Keratinocyte (primary cell): Measurements from ENCODE around the gene STYK1. TPM values are rescaled to one million over a fixed set of nuclear protein-coding genes. Genes with fewer than 3 reads are reported as not detected.
"Not testable (repeated sequence)": the region's sequence is repeated elsewhere in the genome, so short reads cannot be mapped to it uniquely, and the experiment has no call there.

ENCODE experiments used
- DNase-seq: peaks from one replicate; pipeline ENCODE4 v3.0.0-alpha.2; 2011; ENCODE audit warnings: low read depth, missing footprints, low spot score
- FAIRE-seq: peaks from 2 replicates; lab custom pipeline; 2011; peaks lifted over from hg19 to GRCh38; lab: Jason Lieb, UNC
- H2AFZ ChIP-seq: 2 replicates; pipeline ENCODE4 v1.6.0; 2012; ENCODE audit warnings: low read length, control low read depth, inconsistent platforms; ENCODE audit not compliant: control insufficient read depth
- H3K27ac ChIP-seq: 2 replicates; pipeline ENCODE4 v1.5.1; 2011; ENCODE audit warnings: low read length; ENCODE audit not compliant: control insufficient read depth, insufficient read depth
- H3K27me3 ChIP-seq: 3 replicates; pipeline ENCODE4 v1.6.0; 2011; ENCODE audit warnings: low read length; ENCODE audit not compliant: control insufficient read depth, insufficient read depth; ENCODE audit errors: extremely low read depth
- H3K36me3 ChIP-seq, 2 experiments: 2 replicates in 1 of 2; 3 replicates in 1 of 2; pipeline ENCODE4 v1.5.1; 2011; ENCODE audit warnings: low read length in 2 of 2, mild to moderate bottlenecking in 1 of 2; ENCODE audit not compliant: control insufficient read depth in 2 of 2, insufficient read depth in 2 of 2; ENCODE audit errors: extremely low read depth in 1 of 2
- H3K4me1 ChIP-seq: 3 replicates; pipeline ENCODE4 v1.5.1; 2011; ENCODE audit warnings: low read length; ENCODE audit not compliant: control insufficient read depth, insufficient read depth; ENCODE audit errors: extremely low read depth
- H3K4me2 ChIP-seq: 3 replicates; pipeline ENCODE4 v1.6.0; 2011; ENCODE audit warnings: low read depth, low read length; ENCODE audit not compliant: control insufficient read depth, insufficient read depth; ENCODE audit errors: extremely low read depth
- H3K4me3 ChIP-seq, 3 experiments: fragments of 200-600 bp in 1 of 3; sonication (generic) in 1 of 3; 2 replicates in 2 of 3; 3 replicates in 1 of 3; pipeline ENCODE4 v1.5.1; 2011 to 2016; ENCODE audit warnings: low read length in 3 of 3, mild to moderate bottlenecking in 3 of 3, control low read depth in 2 of 3, inconsistent platforms in 1 of 3, low read depth in 1 of 3, mixed read lengths in 1 of 3, mixed run types in 1 of 3, moderate library complexity in 1 of 3; ENCODE audit not compliant: control insufficient read depth in 2 of 3, insufficient read depth in 2 of 3; ENCODE audit errors: extremely low read depth in 1 of 3
- H3K79me2 ChIP-seq: 2 replicates; pipeline ENCODE4 v1.6.0; 2012; ENCODE audit warnings: low read length; ENCODE audit not compliant: control insufficient read depth, insufficient read depth
- H3K9ac ChIP-seq: 3 replicates; pipeline ENCODE4 v1.6.0; 2011; ENCODE audit warnings: low read length; ENCODE audit not compliant: control insufficient read depth, insufficient read depth; ENCODE audit errors: extremely low read depth
- H3K9me1 ChIP-seq: 3 replicates; pipeline ENCODE4 v1.6.0; 2011; ENCODE audit warnings: low read length; ENCODE audit not compliant: control insufficient read depth, insufficient read depth; ENCODE audit errors: extremely low read depth
- H3K9me3 ChIP-seq: 2 replicates; pipeline ENCODE4 v1.5.1; 2012; ENCODE audit warnings: low read depth, low read length; ENCODE audit not compliant: control insufficient read depth
- H4K20me1 ChIP-seq: 3 replicates; pipeline ENCODE4 v1.6.0; 2011; ENCODE audit warnings: low read length; ENCODE audit not compliant: control insufficient read depth, insufficient read depth; ENCODE audit errors: extremely low read depth
- CTCF ChIP-seq, 3 experiments: IDR thresholded peaks in 1 of 3; conservative IDR thresholded peaks in 1 of 3; optimal IDR thresholded peaks in 1 of 3; 2 replicates in 2 of 3; 3 replicates in 1 of 3; pipeline versions ENCODE3 to v1.5.1; 2011; ENCODE audit warnings: low read length in 3 of 3, mild to moderate bottlenecking in 3 of 3, moderate library complexity in 2 of 3, control low read depth in 1 of 3, inconsistent platforms in 1 of 3; ENCODE audit not compliant: insufficient read depth in 2 of 3; ENCODE audit errors: extremely low read depth in 1 of 3
- EZH2 ChIP-seq: IDR thresholded peaks from one replicate; pipeline ENCODE4 v1.6.1; 2012; ENCODE audit warnings: inconsistent platforms, mild to moderate bottlenecking, low read length, moderate library complexity
- dilution Hi-C: fragments of 300-500 bp; cut with MboI; formaldehyde crosslinking; loops from one replicate; pipeline ENCODE4 v1.7.0; 2020; ENCODE audit warnings: low sequenced_read_pairs; ENCODE audit not compliant: extremely low pct_ligation_motif_present
- polyA plus RNA-seq, 5 experiments: library from polyadenylated mRNA; depleted of rRNA in 3 of 5; stranded (reverse) in 3 of 5; stranded (forward) in 1 of 5; unstranded in 1 of 5; fragments of >200 nt; gene quantifications; 1 replicate in 1 of 5; 2 replicates in 3 of 5; 3 replicates in 1 of 5; pipeline versions ENCODE4 v1.2.1 to v1.2.3, GENCODE V29; 2011 to 2012; ENCODE audit warnings: missing spikeins in 2 of 5, low read depth in 1 of 5, low replicate concordance in 1 of 5

STYK1 gene
- polyA plus RNA-seq, 1 donor (not counting 4 experiments of a cell fraction or from before 2014, with no cell fraction given) = 2.8 TPM

- peaks cover 22% of the 10 kb centered on the region for H3K79me2 ChIP-seq
Measured at GRCh38 chr12:10612110-10612509, 61.7 kb downstream of the STYK1 start.

GRCh38 chr12:10611258-10611657 lies 62.6 kb downstream of the STYK1 start:
- dilution Hi-C loops, DNase-seq, H3K4me2 ChIP-seq, H3K9me1 ChIP-seq, H3K27me3 ChIP-seq, H3K27ac ChIP-seq, H3K9me3 ChIP-seq, H4K20me1 ChIP-seq, H3K4me3 ChIP-seq, H3K36me3 ChIP-seq, H2AFZ ChIP-seq, H3K9ac ChIP-seq, FAIRE-seq: not testable (repeated sequence)
- Histone ChIP-seq H3K4me1 (peaks cover 18% of the 10 kb centered on the region), H3K79me2 (peaks cover 22% of the 10 kb centered on the region)

More at GRCh38 chr12:10612110-10612509, 61.7 kb downstream of the STYK1 start:
- no peaks in the 10 kb centered on the region for H3K9me1 ChIP-seq
- H4K20me1 ChIP-seq = no peaks in the 10 kb centered on the region
- peaks cover 18% of the 10 kb centered on the region for H3K4me1 ChIP-seq
- peak overlapping the region; percentile 99 for H3K4me2 ChIP-seq
- H3K9me3 ChIP-seq = no peaks in the 10 kb centered on the region
- TF ChIP-seq CTCF (optimal IDR thresholded peaks at IDR 0.05 in 1 of 3, IDR thresholded peaks at IDR 0.05 in 1 of 3, conservative IDR thresholded peaks at IDR 0.05 in 1 of 3; ENCODE audit: extremely low read depth in 1 of 3, insufficient read depth in 2 of 3, low read length in 3 of 3) (no peak), EZH2 (no peak)
- dilution Hi-C loops = no loop called here
- no peaks in the 10 kb centered on the region for H3K27me3 ChIP-seq
- no peak for FAIRE-seq
- peak overlapping the region in 2 of 3 experiments; percentile 82 to 97 for H3K4me3 ChIP-seq
- H3K9ac ChIP-seq = peak overlapping the region; percentile 99
- DNase-seq = no peak
- H2AFZ ChIP-seq = no peak overlapping the region
- peak overlapping the region; percentile 99 for H3K27ac ChIP-seq
- peaks cover 0 to 5% of the 10 kb centered on the region in 2 experiments for H3K36me3 ChIP-seq

GRCh38 chr12:10610188-10610587 lies 63.7 kb downstream of the STYK1 start:
- TF ChIP-seq EZH2 (no peak), CTCF (optimal IDR thresholded peaks at IDR 0.05 in 1 of 3, IDR thresholded peaks at IDR 0.05 in 1 of 3, conservative IDR thresholded peaks at IDR 0.05 in 1 of 3; ENCODE audit: extremely low read depth in 1 of 3, insufficient read depth in 2 of 3, low read length in 3 of 3) (no peak)
- Histone ChIP-seq H2AFZ (no peak overlapping the region), H3K9ac (no peak overlapping the region), H3K4me1 (peaks cover 16% of the 10 kb centered on the region), H3K27ac (no peak overlapping the region), H3K27me3 (no peaks in the 10 kb centered on the region), H3K4me3 (no peak overlapping the region), H3K4me2 (no peak overlapping the region), H3K9me3 (no peaks in the 10 kb centered on the region), H3K9me1 (no peaks in the 10 kb centered on the region), H4K20me1 (no peaks in the 10 kb centered on the region), H3K36me3 (peaks cover 0 to 7% of the 10 kb centered on the region in 2 experiments), H3K79me2 (peaks cover 22% of the 10 kb centered on the region)
- DNase-seq (no peak), FAIRE-seq (no peak)
- dilution Hi-C loops = no loop called here
